Measurements from ENCODE around the gene CNTN5. TPM values are rescaled to one million over a fixed set of nuclear protein-coding genes. Genes with fewer than 3 reads are reported as not detected.

Gene CNTN5
- total RNA-seq, 1 donor from 2014 or later: 0.17 TPM

DNA sequence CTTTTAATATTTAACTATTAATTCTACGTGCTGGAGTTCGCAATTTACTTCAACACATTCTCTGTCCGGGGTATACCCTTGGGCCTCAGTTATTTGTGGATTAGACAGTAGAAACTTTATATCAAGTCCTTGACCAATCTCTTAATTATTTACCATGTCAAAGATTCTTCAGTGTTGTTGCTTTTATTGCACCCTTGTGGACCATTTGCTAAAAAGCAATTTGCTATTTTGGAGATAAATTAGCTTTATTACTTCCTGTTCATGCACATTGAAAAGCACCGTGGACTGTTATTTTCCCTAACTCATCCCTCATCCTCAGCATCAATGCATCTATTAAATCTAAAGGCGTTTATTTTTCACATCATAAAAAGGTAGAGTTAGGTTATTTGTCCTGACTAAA, 609.9 kb downstream of the CNTN5 start:
- DNase-seq (ENCODE audit: low spot score): no peak

DNA sequence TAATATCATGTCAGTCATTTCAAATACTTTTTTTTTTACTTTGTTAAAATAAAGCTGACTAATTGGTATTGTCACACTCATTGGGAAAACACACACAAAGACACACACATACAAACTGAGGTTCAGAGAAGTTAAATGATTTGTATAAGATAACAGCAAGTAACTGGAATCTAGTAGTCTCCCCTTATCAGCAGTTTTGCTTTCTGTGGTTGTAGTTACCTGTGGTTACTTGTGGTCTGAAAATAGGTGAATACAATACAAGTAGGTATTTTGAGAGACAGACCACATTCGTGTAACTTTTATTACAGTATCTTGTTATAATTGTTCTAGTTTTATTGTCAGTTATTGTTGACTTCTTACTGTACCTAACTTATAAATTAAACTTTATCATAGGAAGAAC, 610.9 kb downstream of the CNTN5 start:
- no peak for DNase-seq (ENCODE audit: low spot score)

DNA sequence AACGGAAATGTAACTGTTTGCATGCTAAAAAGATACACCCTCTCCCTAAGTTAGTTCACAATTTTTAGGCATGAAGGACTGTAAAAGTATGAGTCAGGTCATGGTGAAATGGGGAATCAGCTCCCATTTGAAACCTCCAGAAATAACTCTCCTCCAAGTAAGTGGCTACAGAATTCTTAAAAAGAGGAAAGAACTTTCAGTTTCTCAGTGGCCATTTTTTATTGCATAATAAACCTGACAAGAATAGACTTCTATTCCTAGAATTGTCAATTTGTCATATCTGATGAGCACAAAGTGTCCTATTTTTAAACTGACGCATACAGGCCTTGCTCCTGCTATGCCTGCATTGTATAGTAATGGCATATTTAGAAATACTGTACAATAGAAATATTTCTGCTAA, 612.2 kb downstream of the CNTN5 start:
- no peak for DNase-seq (ENCODE audit: low spot score)

DNA sequence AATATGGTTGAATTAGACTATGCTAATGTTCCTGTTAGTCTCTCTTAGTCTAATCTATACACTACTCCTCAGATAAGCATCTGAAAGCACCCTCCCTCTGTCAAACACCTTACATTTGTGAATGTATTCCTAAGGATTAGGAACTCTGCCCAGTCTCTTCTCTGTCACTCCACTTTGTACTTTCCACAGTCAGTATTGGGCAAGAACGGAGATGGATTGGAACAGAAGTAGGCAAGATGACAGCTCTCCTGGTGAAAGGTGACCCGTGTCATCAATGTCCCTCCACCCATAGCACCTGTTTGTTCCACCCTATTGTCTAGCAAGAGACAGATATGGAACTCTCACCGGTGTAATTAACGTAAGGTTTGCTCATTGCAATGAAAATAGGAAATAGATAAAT, 613.8 kb downstream of the CNTN5 start:
- no peak for DNase-seq (ENCODE audit: low spot score)

DNA sequence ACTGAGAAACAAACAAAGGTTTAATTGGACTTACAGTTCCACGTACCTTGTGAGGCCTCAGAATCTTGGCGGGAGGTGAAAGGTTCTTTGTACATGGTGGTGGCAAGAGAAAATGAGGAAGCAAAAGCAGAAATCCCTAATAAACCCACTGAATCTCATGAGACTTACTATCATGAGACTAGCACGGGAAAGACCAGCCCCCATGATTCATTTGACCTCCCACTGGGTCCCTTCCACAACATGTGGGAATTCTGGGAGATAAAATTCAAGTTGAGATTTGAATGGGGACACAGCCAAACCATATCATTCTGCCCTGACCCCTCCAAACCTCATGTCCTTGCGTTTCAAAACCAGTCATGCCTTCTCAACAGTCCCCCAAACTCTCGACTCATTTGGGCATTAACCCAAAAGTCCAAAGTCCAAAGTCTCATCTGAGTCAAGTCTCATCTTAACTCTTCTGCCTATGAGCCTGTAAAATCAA, 617.4 kb downstream of the CNTN5 start:
- DNase-seq (ENCODE audit: low spot score): peak; percentile 10

DNA sequence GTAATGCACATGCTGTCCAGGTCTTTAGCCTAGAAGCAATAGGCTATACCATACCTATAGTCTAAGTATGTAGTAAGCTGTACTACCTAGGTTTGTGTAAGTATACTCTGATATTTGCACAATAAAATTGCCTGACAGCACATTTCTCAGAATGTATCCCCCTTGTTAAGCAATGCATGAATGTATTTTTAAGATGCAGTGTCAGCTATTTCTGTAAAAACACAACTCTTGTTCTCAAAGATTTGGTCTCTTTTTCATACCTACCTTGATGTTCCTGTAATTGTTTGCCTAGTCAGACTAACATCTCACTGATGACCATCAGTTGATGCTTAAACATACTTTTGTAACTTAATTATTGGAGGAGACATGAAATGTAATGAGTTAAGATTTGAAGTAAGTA, 619.9 kb downstream of the CNTN5 start:
- DNase-seq (ENCODE audit: low spot score): no peak

DNA sequence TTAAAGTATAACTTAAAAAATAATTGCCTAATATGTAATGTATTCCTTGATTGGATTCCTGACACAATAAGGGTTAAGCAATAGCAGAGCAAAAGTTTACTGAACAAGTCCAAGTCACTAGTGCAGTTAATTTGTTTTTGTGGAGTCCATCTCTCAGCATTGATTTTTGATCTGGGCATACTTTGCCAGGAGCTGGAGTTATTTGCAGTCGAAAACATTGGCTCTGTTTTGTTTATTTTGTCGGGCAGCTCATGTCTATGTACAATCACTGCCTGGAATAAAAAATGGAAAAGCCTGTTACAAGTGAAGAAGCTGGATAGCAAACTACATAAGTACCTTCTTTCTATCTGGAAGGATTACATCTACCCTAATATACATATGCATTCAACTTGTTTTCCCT, 625.2 kb downstream of the CNTN5 start:
- DNase-seq (ENCODE audit: low spot score): peak; percentile 50

DNA sequence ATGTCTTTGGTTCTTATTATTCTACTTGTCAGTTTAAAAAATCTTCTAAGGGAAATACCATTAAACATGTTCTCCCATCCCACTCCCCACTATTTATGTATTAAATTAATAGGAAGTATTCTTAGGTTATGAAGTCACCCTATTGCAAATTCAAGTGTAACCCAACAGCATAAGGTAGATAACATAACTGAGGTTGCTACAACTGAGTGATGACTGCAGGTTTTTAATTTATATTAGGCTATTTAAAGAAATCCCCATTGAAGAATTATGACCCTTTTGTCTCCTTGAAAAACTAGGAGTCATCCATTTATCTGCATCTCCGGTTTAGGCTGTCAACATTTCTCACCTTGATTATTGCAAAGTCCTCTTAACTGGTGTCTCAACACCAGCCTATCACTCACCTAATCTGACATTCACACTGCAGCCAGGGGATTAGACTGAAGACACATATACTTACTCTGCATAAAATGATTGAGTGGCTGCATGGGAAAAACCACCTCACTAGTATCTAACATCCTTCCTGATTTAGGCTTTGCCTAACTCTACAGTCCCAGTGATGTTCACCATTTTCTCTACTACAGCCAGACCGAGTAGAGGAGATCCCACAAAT, 649.4 kb downstream of the CNTN5 start:
- DNase-seq (ENCODE audit: low spot score): no peak

DNA sequence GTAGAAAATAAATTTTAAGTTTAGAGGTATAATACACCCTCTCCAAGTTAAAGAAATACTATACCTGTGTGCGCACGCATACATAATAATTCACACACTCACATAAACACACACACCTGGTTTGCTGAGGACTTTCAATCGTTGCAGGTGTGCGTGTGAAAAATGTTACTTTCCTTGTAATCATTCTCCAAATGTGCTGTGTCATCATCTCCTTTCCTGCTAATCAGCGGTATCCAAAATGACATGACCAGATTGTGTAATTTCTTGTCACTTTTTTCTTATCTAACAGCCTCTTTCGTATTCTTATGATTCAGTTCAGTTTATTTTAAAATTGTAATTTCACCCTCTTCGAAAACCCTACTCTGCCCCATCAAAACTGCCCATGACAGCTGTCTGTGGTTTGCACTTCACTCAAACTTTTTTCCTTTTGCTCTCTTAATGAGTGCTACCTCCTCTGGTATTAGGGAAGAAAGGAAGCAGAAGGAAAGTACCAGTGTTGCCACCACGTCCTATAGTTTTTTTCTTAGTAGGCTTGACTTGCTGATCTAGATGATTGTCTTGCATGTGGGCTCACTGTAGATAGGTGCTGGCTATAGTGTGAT, 651.2 kb downstream of the CNTN5 start:
- DNase-seq (ENCODE audit: low spot score): no peak

DNA sequence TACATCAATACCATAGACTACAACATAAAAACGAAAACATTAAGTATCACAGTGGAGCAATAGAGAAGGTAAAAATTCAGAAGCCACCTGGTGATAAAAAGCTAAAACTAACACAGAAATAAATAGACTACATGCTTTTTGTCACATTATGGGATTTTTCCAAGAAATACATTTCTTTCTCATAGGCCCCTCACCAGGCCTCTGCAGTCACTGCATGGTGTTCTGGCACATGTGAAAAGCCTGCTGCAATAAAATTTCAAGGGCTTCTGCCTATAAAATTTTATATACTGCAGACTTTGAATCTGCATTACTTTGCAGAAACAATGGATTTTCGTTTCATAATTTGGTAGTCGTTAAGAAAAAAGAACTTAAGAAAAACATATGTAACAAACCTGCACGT, 655.5 kb downstream of the CNTN5 start:
- no peak for DNase-seq (ENCODE audit: low spot score)

DNA sequence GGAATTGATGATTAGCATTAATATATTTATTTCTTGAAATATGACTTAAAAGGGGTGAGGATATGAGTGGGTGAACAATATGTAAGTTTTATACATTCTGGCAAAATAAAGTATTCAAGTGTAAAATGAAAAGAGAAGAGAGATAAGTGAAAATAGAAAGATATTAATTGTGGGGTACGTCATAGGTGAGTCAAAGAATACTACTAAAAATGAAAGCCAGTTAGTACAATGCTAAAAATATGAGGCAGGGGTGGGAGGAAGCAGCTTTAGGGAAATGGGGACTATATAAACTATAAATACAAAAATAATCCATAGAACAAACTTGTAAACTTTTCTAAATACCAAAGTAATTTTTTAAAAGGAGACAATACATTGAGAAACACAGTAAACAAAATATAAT, 661.4 kb downstream of the CNTN5 start:
- no peak for DNase-seq (ENCODE audit: low spot score)

DNA sequence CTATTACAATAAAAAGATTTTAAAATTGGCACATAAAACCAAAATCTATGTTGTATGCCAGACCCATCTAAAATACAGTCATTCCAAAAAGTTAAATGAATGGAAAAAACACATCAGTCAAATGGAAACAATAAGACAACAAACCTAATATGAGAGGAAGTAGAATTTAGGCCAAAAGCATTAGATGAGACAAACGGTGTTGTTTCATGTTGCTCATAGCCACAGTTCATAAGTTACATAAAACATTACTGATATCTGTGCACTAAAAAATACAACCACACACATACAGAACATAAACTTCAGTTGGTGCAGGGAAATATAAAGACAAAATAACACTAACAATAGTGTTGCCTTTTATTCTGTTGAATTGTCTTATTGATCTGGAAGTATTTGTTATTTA, 661.9 kb downstream of the CNTN5 start:
- no peak for DNase-seq (ENCODE audit: low spot score)

DNA sequence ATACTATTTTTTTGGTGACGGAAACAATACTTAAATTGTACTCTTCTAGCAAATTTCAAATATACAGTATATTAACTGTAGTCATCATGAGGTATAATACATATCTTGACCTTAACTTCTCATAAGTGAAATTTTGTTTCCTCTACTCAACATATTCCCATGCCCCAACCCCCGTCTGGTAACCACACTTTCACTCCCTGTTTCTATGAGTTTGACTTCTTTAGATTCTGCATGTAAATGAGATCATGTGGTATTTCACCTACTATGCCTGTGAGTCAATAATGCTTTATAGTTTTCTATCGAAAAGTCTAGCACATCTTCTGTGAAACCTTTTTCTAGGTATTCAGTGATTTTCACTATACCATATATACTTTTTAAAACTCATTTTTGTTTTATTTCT, 663.2 kb downstream of the CNTN5 start:
- DNase-seq (ENCODE audit: low spot score): no peak

DNA sequence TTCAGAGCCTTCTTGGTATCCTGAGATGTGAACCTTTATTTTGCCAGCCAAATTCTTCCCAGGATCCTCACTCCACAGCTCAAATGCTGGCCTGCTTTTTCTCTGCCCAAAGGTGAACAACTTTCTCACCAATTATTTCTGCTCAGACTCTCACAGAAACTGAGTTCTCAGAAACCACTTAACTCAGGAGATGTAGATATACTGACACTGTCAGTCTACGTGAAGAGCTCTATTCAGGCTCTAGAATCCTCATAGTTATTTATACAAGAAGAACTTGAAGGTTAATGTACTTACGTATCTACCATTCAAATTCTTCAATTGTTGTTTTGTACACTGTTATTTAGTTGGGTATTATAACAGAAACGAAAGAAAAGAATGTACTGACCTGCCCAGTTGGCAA, 666.1 kb downstream of the CNTN5 start:
- DNase-seq (ENCODE audit: low spot score): no peak

DNA sequence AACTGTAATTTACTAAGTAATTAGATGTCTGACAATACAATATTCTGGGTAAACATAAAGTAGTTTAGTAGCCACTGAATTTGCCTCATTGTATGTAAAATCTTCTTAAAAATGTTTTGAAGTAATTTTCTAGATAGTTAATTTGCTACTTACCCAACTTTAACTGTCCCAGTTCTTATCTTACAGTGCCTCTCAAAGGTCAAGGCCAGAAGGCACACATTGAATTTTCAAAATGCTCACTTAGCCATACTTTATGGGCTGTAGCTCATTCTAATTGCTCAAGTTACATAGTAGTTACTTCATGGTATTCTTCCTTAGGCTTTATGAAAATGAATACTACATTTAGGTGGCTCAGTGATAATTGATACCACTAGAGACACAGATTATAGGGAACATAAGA, 666.6 kb downstream of the CNTN5 start:
- DNase-seq (ENCODE audit: low spot score): no peak

DNA sequence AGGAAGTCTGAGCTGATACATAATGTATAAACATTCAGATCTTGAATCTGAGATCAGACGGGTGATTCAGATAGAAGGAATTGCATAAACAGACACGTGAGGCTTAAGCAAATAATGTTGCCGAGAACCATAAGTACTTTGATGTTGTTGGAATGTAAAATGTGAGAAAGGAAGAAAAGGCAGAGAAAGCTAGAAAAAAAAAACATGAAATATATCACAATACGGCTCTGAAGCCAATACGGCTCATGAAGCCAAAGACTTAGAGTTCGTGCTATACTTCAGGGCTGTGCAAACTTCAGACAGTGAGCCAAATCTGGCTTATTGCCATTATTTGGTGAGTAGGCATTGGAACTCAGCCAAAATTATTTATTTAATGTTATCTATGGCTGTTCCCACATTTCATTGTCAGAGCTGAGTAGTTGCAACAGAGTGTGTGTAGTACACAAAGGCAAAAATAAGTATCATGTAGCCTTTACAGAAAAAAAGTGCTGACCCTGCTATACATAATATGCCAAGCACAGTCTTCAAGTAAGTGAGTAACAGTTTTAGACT, 673.3 kb downstream of the CNTN5 start:
- peak; percentile 10 for DNase-seq (ENCODE audit: low spot score)

DNA sequence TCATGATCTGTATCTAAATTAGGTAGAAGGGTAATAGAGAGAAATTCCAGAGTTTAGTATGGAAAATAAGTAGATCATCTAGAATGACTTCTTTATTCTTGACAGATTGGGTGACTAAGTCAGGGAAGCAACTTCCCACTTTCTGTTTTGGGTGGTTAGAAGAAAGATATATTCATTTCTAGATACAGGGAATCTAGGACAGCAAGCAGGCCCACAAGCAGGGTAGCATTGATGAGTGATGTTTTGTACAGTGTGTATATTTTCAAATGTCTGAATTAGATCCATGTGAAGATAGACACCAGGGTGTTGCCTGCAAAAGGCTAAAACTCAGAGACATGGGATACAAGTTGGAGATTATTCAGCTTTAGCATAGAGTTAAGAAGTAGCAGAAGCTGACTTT, 674.4 kb downstream of the CNTN5 start:
- DNase-seq (ENCODE audit: low spot score): no peak

DNA sequence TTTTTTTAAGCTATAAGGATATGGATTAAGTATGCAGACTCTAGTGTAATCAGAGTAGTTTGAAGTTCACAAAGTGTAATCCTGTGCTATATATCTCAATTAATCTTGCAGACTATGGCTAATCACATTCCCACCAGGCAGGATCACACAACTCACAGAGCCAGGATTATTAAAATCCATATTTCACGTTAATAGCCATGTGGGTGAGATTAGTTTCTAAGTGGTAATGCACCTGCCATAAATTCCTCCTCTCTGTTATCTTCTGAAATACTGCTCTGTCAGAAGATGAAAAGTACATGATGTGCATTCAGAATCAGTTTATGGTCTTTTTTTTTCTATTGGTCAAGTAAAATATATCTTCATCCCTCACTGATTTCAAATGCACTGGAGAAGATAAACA, 686.1 kb downstream of the CNTN5 start:
- no peak for DNase-seq (ENCODE audit: low spot score)

DNA sequence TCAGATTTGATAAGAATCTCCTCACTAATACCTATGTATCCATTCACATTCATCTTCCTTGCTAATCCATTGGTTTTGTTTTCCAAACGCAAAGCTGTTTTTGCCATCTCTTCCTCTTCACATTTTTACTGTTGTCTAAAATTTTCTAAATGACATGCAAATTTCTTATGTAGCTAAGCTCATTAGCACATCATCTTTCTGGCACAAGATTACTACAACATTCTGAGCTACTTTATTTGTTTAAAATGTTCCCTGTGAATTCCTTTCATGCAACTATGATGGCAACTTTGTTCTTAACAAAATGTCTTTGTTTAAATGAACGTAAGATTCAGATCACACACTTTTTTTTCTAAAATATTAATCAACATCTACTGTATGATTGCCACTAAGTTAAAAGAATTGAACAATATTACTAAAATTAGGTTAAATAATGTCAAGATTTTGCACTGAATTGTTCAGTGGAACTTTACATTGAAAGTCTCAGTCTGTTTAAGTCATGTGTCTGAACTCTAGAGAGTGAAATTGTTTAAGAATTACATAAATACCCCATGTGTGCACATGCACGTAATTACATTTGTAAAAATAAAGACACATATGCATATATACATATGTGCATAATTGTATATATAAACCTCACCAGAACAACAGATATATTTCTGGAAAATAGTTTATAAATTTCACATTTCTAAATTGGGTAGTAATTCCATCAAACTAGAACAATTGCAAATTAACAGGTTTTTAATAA, 688.4 kb downstream of the CNTN5 start:
- no peak for DNase-seq (ENCODE audit: low spot score)

DNA sequence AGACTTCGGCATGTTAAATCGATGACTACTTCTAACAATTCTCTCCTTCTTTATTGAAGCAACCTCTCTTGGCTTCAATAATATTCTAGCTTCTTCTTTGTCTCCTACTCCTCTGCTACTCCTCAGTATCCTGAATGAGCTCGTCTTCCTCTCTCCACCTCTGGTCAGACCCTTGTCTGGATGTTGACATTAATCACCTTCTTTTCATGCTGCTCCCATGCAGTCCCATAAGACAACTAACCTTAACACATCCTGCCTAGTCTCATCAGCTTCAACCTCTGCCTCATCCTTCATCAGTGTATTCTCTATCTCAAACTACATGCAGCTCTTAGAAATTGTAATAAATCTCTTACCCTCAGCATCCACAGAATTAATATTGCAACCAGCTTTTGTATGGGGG, 695.6 kb downstream of the CNTN5 start:
- no peak for DNase-seq (ENCODE audit: low spot score)

DNA sequence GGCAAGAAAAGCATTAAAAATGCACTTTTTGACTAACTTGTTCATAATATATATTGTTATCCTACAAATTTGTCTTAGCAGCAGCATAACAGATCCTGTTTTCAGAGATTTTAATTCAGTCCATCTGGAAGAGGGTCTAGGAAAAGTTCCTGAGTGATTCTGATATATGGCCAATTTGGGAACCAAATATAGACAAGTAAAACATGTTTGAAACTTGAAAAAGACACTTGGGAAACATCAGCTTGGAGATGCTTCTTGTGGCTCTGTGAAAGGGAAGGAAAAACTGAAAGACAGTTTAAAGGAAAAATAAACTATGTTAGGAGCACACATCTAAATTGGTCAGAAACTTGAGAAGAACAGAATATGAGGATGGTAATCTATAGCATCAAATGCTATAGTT, 697.5 kb downstream of the CNTN5 start:
- DNase-seq (ENCODE audit: low spot score): no peak

DNA sequence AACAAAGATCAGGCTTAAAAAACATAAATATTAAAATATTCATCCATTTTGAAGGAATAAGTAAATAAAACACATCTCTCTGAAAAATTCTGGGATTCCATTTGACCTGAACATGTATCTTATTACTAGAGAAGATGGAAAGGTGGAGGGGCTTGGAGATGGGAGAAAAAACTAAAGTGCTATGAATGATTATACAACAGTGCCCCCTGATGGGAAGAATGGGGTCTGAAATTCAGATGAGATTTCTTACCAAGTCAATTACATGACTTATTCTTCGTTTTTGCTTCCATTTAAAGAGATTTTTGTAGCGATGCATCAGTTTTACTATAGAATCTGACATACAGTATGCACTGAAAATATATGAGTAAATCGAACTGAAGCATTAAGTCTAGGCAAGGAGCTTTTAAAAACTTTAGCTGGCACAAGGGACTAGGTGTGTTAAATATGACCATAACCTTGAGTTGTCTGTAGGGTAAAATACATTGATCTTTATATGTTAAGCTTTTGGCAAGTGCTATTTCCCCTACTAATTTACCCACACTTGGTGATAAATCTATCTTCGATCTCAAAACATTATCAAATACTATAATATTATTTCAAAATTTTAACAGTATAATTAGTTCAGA, 718.8 kb downstream of the CNTN5 start:
- no peak for DNase-seq (ENCODE audit: low spot score)

DNA sequence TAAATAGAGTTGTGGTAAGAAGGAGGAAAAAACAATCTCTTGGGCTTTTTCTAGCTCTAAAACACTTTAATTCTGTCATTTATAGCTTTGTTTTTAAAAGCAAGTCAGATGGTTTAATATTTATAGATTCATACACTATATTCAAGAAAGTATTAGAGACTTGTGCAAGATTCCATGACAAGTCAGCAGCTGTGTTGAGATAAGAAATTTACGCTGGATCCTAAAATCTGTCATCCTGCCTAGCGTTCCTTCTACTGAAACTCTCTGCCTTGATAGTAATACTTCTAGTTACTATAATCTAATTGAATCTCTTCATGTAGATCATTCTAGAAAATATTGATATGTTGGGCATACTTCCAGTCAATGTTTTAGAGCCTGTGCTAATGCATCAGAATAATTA, 721.8 kb downstream of the CNTN5 start:
- no peak for DNase-seq (ENCODE audit: low spot score)
